ENCODE data around the gene HACL1. TPM values are rescaled to one million over a fixed set of nuclear protein-coding genes. Genes with fewer than 3 reads are reported as not detected.
A peak's percentile ranks its signal among the peaks of the same experiment; 100 is the strongest.
"Not testable (repeated sequence)": the region's sequence is repeated elsewhere in the genome, so short reads cannot be mapped to it uniquely, and the experiment has no call there.

HACL1 gene
- polyA plus RNA-seq, 5 donors: 16.0 to 22.4 (median 19.1) TPM

- peak in 1 of 2 donors; percentile 10 for DNase-seq
Measured at GRCh38 chr3:15585111-15585845, 16.1 kb downstream of the HACL1 start.

- DNase-seq: no peak
Measured at GRCh38 chr3:15581471-15582394, 19.6 kb downstream of the HACL1 start.

GRCh38 chr3:15579051-15579450 lies 22.3 kb downstream of the HACL1 start:
- DNase-seq: no peak

- no peak for DNase-seq
Measured at GRCh38 chr3:15578289-15578867, 23.0 kb downstream of the HACL1 start.

- DNase-seq: no peak
Measured at GRCh38 chr3:15576475-15576874, 24.9 kb downstream of the HACL1 start.

GRCh38 chr3:15575446-15575845 lies 25.9 kb downstream of the HACL1 start:
- no peak for DNase-seq

- no peak for DNase-seq
Measured at GRCh38 chr3:15572138-15572537, 29.2 kb downstream of the HACL1 start.

GRCh38 chr3:15563190-15563589 lies 38.2 kb downstream of the HACL1 start:
- no peak for DNase-seq

- no peak for DNase-seq
Measured at GRCh38 chr3:15562560-15562959, 38.8 kb downstream of the HACL1 start.

- DNase-seq: no peak
Measured at GRCh38 chr3:15558581-15558980, 42.8 kb downstream of the HACL1 start.

GRCh38 chr3:15557511-15557946 lies 43.8 kb downstream of the HACL1 start:
- peak; percentile 25 to 43 for DNase-seq

GRCh38 chr3:15556512-15556911 lies 44.9 kb downstream of the HACL1 start:
- DNase-seq: no peak

- no peak for DNase-seq
Measured at GRCh38 chr3:15553749-15554148, 47.6 kb downstream of the HACL1 start.

GRCh38 chr3:15551902-15552301 lies 49.5 kb downstream of the HACL1 start:
- DNase-seq: no peak

- no peak for DNase-seq
Measured at GRCh38 chr3:15549846-15550245, 51.5 kb downstream of the HACL1 start.

GRCh38 chr3:15542614-15543013 lies 58.8 kb downstream of the HACL1 start:
- DNase-seq: no peak

GRCh38 chr3:15541371-15541770 lies 60.0 kb downstream of the HACL1 start:
- DNase-seq: no peak

- no peak for DNase-seq
Measured at GRCh38 chr3:15539066-15539465, 62.3 kb downstream of the HACL1 start.

- DNase-seq: no peak
Measured at GRCh38 chr3:15538345-15538744, 63.0 kb downstream of the HACL1 start.

- DNase-seq: no peak
Measured at GRCh38 chr3:15536856-15537255, 64.5 kb downstream of the HACL1 start.

GRCh38 chr3:15535732-15536131 lies 65.6 kb downstream of the HACL1 start:
- DNase-seq: no peak

GRCh38 chr3:15532614-15533013 lies 68.8 kb downstream of the HACL1 start:
- not testable (repeated sequence) for DNase-seq

- no peak for DNase-seq
Measured at GRCh38 chr3:15531346-15531745, 70.0 kb downstream of the HACL1 start.
